Neural cell (in vitro differentiated cells): ENCODE measurements around the gene GSE1. TPM values are rescaled to one million over a fixed set of nuclear protein-coding genes. Genes with fewer than 3 reads are reported as not detected.

Experiments
- H2AFZ ChIP-seq: fragments of 200-600, 300-800 bp; sonication (generic), shearing (Covaris generic); 2 replicates; pipeline ENCODE4 v1.6.0; 2014; ENCODE audit warnings: low read depth, mild to moderate bottlenecking, antibody characterized with exemption, low read length, moderate library complexity
- H3F3A ChIP-seq: fragments of 200-600 bp; shearing (Covaris generic); 2 replicates; pipeline ENCODE4 v1.6.1; 2016; ENCODE audit warnings: mild to moderate bottlenecking, moderate library complexity, mixed read lengths, antibody characterized with exemption, low read length; ENCODE audit not compliant: insufficient read depth, poor library complexity, severe bottlenecking
- H3K27ac ChIP-seq: fragments of 200-600, 300-800 bp; sonication (generic), shearing (Covaris generic); 2 replicates; pipeline ENCODE4 v1.5.1; 2014; ENCODE audit warnings: mild to moderate bottlenecking, low read length, moderate library complexity
- H3K27me3 ChIP-seq: fragments of 300-800, 200-600 bp; sonication (generic), shearing (Covaris generic); 2 replicates; pipeline ENCODE4 v1.6.0; 2014; ENCODE audit warnings: mild to moderate bottlenecking, low read depth, low read length, moderate library complexity; ENCODE audit not compliant: insufficient read depth
- H3K36me3 ChIP-seq: fragments of 300-800, 200-600 bp; sonication (generic), shearing (Covaris generic); 2 replicates; pipeline ENCODE4 v1.5.1; 2014; ENCODE audit warnings: mild to moderate bottlenecking, antibody characterized with exemption, low read length, moderate library complexity; ENCODE audit not compliant: insufficient read depth
- H3K4me2 ChIP-seq: fragments of 300-800, 200-600 bp; sonication (generic), shearing (Covaris generic); 2 replicates; pipeline ENCODE4 v1.6.0; 2014; ENCODE audit warnings: mild to moderate bottlenecking, low read length
- H3K4me3 ChIP-seq: fragments of 300-800, 200-600 bp; sonication (generic), shearing (Covaris generic); 2 replicates; pipeline ENCODE4 v1.5.1; 2014; ENCODE audit warnings: mild to moderate bottlenecking, low read length, moderate library complexity
- H3K79me2 ChIP-seq: fragments of 200-600 bp; shearing (Covaris generic); replicated peaks from 2 replicates; pipeline ENCODE4 v1.6.0; 2014; ENCODE audit warnings: mild to moderate bottlenecking, low read length, moderate library complexity; ENCODE audit not compliant: insufficient read depth
- H3K9ac ChIP-seq: fragments of 300-800, 200-600 bp; sonication (generic), shearing (Covaris generic); 2 replicates; pipeline ENCODE4 v1.6.1; 2016; ENCODE audit warnings: mild to moderate bottlenecking, low read length, mixed read lengths
- H3K9me2 ChIP-seq: fragments of 200-600 bp; shearing (Covaris generic); 2 replicates; pipeline ENCODE4 v1.6.1; 2016; ENCODE audit warnings: mild to moderate bottlenecking, low read length, mixed read lengths; ENCODE audit not compliant: insufficient read depth
- H3K9me3 ChIP-seq: fragments of 200-600, 300-800 bp; sonication (generic), shearing (Covaris generic); 2 replicates; pipeline ENCODE4 v1.6.1; 2016; ENCODE audit warnings: mild to moderate bottlenecking, mixed run types, low read length, moderate library complexity, mixed read lengths
- H4K20me1 ChIP-seq: fragments of 200-600 bp; shearing (Covaris generic); 2 replicates; pipeline ENCODE4 v1.6.1; 2016; ENCODE audit warnings: mild to moderate bottlenecking, mixed run types; ENCODE audit not compliant: insufficient read depth
- EP300 ChIP-seq: fragments of 450-650 bp; conservative IDR thresholded peaks from 2 replicates; pipeline ENCODE4 v1.6.1; 2014; ENCODE audit warnings: antibody characterized with exemption, mild to moderate bottlenecking, moderate library complexity; ENCODE audit not compliant: poor library complexity, severe bottlenecking
- EZH2 ChIP-seq: fragments of 200-600, 300-800 bp; shearing (Covaris generic), sonication (generic); IDR thresholded peaks from 2 replicates; pipeline ENCODE4 v1.6.1; 2014; ENCODE audit warnings: antibody characterized with exemption, low read length, borderline replicate concordance, mild to moderate bottlenecking; ENCODE audit not compliant: insufficient read depth, poor library complexity, severe bottlenecking
- MXI1 ChIP-seq: fragments of 450-650 bp; conservative IDR thresholded peaks from 2 replicates; pipeline ENCODE4 v1.6.1; 2014; ENCODE audit warnings: antibody characterized with exemption, mild to moderate bottlenecking; ENCODE audit not compliant: poor library complexity, severe bottlenecking
- POLR2AphosphoS5 ChIP-seq: IDR thresholded peaks from 2 replicates; pipeline ENCODE4 v1.6.1; 2012
- RAD21 ChIP-seq: fragments of 450-650 bp; conservative IDR thresholded peaks from 2 replicates; pipeline ENCODE4 v1.6.1; 2014; ENCODE audit warnings: antibody characterized with exemption, mild to moderate bottlenecking, moderate library complexity
- SMC3 ChIP-seq: fragments of 450-650 bp; conservative IDR thresholded peaks from 2 replicates; pipeline ENCODE4 v1.6.1; 2014; ENCODE audit warnings: antibody characterized with exemption, mild to moderate bottlenecking, moderate library complexity; ENCODE audit not compliant: poor library complexity
- TAF1 ChIP-seq: IDR thresholded peaks from 2 replicates; pipeline ENCODE4 v1.6.1; 2012; ENCODE audit warnings: low read depth
- polyA plus RNA-seq: library from polyadenylated mRNA; depleted of rRNA; stranded (reverse); fragments of >200 nt; gene quantifications from 2 replicates; pipeline ENCODE4 v1.2.3, GENCODE V29; 2014
- TF ChIP-seq, protein P1 (sequence below): fragments of 450-650 bp; IDR thresholded peaks from 2 replicates; pipeline ENCODE4 v1.5.1; 2014; ENCODE audit warnings: antibody characterized with exemption, mild to moderate bottlenecking, moderate library complexity; ENCODE audit not compliant: poor library complexity, severe bottlenecking
- TF ChIP-seq, protein P2 (sequence below): IDR thresholded peaks from 2 replicates; pipeline ENCODE4 v1.6.1; 2012; ENCODE audit warnings: borderline replicate concordance

Gene GSE1
- polyA plus RNA-seq, 1 donor from 2014 or later: 35.6 TPM

DNA sequence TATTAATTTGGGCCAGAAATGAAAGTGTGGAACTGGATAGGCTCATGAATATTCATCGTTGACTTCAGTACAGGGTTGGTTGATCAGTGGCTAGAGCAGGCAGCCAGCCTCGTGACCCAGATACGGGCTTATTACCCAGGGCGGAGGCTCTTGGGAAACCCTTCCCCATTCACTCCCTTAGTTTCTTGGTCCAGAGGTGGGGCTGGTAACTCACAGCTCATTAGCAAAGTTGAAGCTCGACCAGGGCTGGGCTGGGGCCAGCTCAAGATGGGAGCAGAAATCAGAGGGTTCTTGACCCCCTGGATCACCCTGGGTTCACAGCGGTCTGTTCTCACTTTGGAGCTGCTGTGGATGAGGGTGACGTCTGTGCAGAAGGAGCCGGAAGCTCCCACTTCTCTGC is 44.6 kb upstream of the GSE1 start:
- H3K27ac ChIP-seq: no peak overlapping the region
- H3K9me3 ChIP-seq: no peaks in the 10 kb centered on the region
- H3K36me3 ChIP-seq: no peaks in the 10 kb centered on the region
- no peak for TF ChIP-seq POLR2AphosphoS5
- TF ChIP-seq EP300: no peak
- no peak for TF ChIP-seq RAD21
- no peak for TF ChIP-seq SMC3
- TF ChIP-seq, protein P1, sequence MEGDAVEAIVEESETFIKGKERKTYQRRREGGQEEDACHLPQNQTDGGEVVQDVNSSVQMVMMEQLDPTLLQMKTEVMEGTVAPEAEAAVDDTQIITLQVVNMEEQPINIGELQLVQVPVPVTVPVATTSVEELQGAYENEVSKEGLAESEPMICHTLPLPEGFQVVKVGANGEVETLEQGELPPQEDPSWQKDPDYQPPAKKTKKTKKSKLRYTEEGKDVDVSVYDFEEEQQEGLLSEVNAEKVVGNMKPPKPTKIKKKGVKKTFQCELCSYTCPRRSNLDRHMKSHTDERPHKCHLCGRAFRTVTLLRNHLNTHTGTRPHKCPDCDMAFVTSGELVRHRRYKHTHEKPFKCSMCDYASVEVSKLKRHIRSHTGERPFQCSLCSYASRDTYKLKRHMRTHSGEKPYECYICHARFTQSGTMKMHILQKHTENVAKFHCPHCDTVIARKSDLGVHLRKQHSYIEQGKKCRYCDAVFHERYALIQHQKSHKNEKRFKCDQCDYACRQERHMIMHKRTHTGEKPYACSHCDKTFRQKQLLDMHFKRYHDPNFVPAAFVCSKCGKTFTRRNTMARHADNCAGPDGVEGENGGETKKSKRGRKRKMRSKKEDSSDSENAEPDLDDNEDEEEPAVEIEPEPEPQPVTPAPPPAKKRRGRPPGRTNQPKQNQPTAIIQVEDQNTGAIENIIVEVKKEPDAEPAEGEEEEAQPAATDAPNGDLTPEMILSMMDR: no peak
- TF ChIP-seq, protein P2, sequence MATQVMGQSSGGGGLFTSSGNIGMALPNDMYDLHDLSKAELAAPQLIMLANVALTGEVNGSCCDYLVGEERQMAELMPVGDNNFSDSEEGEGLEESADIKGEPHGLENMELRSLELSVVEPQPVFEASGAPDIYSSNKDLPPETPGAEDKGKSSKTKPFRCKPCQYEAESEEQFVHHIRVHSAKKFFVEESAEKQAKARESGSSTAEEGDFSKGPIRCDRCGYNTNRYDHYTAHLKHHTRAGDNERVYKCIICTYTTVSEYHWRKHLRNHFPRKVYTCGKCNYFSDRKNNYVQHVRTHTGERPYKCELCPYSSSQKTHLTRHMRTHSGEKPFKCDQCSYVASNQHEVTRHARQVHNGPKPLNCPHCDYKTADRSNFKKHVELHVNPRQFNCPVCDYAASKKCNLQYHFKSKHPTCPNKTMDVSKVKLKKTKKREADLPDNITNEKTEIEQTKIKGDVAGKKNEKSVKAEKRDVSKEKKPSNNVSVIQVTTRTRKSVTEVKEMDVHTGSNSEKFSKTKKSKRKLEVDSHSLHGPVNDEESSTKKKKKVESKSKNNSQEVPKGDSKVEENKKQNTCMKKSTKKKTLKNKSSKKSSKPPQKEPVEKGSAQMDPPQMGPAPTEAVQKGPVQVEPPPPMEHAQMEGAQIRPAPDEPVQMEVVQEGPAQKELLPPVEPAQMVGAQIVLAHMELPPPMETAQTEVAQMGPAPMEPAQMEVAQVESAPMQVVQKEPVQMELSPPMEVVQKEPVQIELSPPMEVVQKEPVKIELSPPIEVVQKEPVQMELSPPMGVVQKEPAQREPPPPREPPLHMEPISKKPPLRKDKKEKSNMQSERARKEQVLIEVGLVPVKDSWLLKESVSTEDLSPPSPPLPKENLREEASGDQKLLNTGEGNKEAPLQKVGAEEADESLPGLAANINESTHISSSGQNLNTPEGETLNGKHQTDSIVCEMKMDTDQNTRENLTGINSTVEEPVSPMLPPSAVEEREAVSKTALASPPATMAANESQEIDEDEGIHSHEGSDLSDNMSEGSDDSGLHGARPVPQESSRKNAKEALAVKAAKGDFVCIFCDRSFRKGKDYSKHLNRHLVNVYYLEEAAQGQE: no peak
- no peak for TF ChIP-seq TAF1
- TF ChIP-seq EZH2: no peak
- no peak for TF ChIP-seq MXI1
- no peaks in the 10 kb centered on the region for H3F3A ChIP-seq
- no peak overlapping the region for H3K4me2 ChIP-seq
- no peak overlapping the region for H2AFZ ChIP-seq
- no peak overlapping the region for H3K9ac ChIP-seq
- peaks cover 95% of the 10 kb centered on the region for H3K79me2 ChIP-seq
- no peak overlapping the region for H3K4me3 ChIP-seq
- no peaks in the 10 kb centered on the region for H3K27me3 ChIP-seq
- H4K20me1 ChIP-seq: peaks cover 15% of the 10 kb centered on the region
- no peaks in the 10 kb centered on the region for H3K9me2 ChIP-seq

DNA sequence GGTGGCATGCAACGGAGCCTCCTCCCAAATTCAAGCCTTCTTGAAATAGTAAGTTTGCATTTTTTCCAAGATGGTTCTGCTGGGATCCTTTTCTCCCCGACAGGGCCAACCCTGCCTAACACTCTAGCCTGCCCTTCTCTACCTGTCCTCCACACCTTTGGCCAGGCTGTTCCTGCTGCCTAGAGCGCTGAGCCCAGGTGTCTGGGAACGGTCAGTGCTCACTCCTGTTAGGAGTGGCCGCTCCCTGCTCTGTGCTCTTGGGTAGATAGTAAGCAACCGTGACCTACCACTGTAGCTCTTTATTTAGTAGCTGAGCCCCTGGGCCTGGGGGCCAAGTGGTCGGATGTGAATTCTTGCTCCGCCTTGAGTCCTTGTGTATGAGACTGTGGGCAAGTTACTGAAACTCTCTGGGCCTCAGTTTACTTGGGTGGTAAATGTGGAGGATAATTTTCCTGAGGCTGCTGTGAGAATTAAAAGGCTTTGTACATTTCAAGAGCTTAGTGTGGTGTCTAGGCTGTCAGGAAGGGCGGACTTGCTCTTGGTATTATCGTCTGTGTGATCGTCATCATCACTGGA is 44.0 kb upstream of the GSE1 start:
- H3K27me3 ChIP-seq: no peaks in the 10 kb centered on the region
- no peaks in the 10 kb centered on the region for H3K9me3 ChIP-seq
- H3K4me3 ChIP-seq: no peak overlapping the region
- no peaks in the 10 kb centered on the region for H3F3A ChIP-seq
- H3K36me3 ChIP-seq: no peaks in the 10 kb centered on the region
- peaks cover 14% of the 10 kb centered on the region for H4K20me1 ChIP-seq
- no peak overlapping the region for H2AFZ ChIP-seq
- H3K9ac ChIP-seq: no peak overlapping the region
- H3K27ac ChIP-seq: no peak overlapping the region
- TF ChIP-seq SMC3: no peak
- no peak for TF ChIP-seq EP300
- no peak for TF ChIP-seq POLR2AphosphoS5
- no peak for TF ChIP-seq RAD21
- TF ChIP-seq TAF1: no peak
- TF ChIP-seq, protein P1: no peak
- TF ChIP-seq MXI1: no peak
- TF ChIP-seq, protein P2: no peak
- TF ChIP-seq EZH2: no peak
- no peak overlapping the region for H3K4me2 ChIP-seq
- H3K79me2 ChIP-seq: peaks cover 95% of the 10 kb centered on the region
- H3K9me2 ChIP-seq: no peaks in the 10 kb centered on the region
